Cardiac fibroblast (primary cell): Measurements from ENCODE around the gene GAN.

Experiments used
- DNase-seq, 2 donors: peaks; one replicate each; pipeline versions ENCODE4 v3.0.0 to v3.0.0-alpha.2; 2010; ENCODE audit warnings: low read depth in 2 of 2
- H3K4me3 ChIP-seq, 2 donors: replicated peaks in 1 of 2; 1 replicate in 1 of 2; 2 replicates in 1 of 2; pipeline ENCODE4 v1.5.1; 2011; ENCODE audit warnings: low read depth in 2 of 2, low read length in 2 of 2, mild to moderate bottlenecking in 2 of 2, moderate library complexity in 1 of 2
- TF ChIP-seq, protein P1 (sequence below): IDR thresholded peaks from one replicate; pipeline ENCODE4 v1.5.1; 2011; ENCODE audit warnings: low read depth, mild to moderate bottlenecking, low read length, inconsistent platforms

The GAN gene, protein sequence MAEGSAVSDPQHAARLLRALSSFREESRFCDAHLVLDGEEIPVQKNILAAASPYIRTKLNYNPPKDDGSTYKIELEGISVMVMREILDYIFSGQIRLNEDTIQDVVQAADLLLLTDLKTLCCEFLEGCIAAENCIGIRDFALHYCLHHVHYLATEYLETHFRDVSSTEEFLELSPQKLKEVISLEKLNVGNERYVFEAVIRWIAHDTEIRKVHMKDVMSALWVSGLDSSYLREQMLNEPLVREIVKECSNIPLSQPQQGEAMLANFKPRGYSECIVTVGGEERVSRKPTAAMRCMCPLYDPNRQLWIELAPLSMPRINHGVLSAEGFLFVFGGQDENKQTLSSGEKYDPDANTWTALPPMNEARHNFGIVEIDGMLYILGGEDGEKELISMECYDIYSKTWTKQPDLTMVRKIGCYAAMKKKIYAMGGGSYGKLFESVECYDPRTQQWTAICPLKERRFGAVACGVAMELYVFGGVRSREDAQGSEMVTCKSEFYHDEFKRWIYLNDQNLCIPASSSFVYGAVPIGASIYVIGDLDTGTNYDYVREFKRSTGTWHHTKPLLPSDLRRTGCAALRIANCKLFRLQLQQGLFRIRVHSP

DNA sequence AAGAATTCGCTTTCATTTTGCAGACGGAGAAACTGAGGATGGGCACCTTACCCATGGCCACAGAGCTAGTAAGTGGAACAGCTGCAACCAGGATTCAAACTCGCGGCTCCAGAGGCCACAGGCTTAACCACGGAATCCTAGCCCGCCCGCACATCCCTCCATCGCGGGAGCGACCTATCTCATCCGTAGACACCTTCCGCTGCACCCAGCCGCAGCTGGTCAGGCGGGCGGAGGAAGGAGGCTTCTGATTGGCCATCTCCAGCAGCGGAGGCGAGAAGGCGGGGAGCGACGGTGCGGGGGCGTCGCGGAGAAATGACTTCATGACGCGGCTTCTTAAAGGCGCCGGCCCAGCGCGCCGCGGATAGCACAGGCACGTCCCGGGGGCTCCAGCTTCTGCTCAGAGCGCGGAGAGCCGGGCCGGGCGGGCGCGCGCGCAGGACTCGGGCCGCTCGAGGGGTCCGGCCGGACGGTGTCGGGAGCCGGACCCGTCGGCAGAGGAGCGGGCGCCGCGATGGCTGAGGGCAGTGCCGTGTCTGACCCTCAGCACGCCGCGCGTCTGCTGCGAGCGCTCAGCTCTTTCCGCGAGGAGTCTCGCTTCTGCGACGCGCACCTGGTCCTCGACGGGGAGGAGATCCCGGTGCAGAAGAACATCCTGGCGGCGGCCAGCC lies at the start of gene GAN:
Gene GAN, plus strand, starts transcription at position 360 of the 668 bp plus-strand sequence. Its CDS starts 152 bp downstream, at position 512.
- peak within 1 kb of the TSS; percentile 84 to 90 for H3K4me3 ChIP-seq
- DNase-seq, result peak; percentile 97
- TF ChIP-seq, protein P1, sequence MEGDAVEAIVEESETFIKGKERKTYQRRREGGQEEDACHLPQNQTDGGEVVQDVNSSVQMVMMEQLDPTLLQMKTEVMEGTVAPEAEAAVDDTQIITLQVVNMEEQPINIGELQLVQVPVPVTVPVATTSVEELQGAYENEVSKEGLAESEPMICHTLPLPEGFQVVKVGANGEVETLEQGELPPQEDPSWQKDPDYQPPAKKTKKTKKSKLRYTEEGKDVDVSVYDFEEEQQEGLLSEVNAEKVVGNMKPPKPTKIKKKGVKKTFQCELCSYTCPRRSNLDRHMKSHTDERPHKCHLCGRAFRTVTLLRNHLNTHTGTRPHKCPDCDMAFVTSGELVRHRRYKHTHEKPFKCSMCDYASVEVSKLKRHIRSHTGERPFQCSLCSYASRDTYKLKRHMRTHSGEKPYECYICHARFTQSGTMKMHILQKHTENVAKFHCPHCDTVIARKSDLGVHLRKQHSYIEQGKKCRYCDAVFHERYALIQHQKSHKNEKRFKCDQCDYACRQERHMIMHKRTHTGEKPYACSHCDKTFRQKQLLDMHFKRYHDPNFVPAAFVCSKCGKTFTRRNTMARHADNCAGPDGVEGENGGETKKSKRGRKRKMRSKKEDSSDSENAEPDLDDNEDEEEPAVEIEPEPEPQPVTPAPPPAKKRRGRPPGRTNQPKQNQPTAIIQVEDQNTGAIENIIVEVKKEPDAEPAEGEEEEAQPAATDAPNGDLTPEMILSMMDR, result no peak

DNA sequence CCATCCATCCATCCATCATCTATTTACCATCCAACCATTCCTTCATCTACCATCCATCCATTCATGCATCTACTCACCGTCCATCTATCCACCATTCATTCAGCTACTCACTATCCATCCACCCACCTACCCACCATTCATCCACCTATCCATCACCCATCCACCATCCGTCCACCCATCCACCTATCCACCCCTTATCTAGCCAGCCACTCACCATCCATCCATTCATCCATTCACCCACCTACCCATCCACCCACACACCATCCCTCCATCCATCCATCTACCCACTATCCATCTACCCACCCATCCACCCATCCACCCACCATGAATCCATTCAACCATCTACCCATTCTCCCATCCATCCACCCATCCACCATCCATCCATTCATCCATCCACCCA lies 49.7 kb upstream of the GAN start:
- H3K4me3 ChIP-seq, result no peak overlapping the region
- TF ChIP-seq, protein P1, result no peak
- no peak for DNase-seq

DNA sequence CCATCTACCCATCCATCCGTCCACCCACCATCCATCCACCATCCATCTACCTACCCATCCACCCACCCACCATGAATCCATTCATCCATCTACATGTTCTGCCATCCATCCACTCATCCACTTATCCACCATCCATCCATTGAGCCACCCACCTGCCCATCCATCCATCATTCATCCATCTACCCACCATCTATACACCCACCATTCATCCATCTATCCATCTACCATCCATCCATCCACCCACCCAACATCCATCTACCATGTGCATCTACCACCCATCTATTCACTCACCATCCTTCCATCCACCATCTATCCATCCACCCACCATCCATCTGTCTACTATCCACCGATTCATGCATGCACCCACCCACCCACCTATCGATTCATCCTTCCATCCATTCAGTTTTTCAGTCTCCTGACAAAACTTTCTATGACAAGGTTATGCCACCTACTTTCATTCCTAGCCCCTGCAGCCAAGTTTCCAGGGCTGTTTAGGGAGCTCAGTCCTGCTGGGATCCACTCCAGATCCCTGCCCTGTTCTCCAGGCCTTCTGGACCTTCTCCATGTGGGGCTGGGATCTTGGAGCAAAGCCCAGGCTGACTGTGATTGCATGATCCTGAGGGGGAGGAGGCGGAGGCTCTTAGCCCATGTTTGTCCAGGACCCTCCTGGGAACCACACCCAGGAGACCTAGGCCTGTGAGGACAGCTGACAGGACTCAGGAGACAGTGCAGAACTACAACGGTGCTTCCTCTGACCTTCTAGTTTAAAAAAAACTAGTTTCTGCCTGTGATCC lies 48.9 kb upstream of the GAN start:
- no peak overlapping the region for H3K4me3 ChIP-seq
- TF ChIP-seq, protein P1, result no peak
- peak in 1 of 2 donors; percentile 90 for DNase-seq

DNA sequence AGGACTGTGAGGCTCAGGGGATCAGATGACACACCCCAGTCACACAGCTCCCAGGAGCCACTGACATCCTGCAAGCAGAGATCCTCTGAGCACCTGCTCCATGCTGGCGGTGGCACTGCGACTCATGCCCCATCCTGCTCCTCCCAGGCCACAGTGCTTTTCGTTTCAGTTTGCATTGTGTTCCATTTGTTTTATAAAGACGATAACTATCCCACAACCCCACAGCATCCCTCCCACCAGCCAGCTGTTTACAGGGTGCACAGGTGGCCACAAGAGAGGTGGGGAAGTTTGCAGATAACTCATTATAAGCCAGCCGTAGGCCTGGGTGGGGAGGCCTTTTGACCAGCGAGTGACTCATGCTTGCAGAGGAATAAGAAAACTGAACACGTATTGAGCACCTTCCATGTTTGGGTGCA lies 48.1 kb upstream of the GAN start:
- TF ChIP-seq, protein P1, result no peak
- DNase-seq, result no peak
- no peak overlapping the region for H3K4me3 ChIP-seq

DNA sequence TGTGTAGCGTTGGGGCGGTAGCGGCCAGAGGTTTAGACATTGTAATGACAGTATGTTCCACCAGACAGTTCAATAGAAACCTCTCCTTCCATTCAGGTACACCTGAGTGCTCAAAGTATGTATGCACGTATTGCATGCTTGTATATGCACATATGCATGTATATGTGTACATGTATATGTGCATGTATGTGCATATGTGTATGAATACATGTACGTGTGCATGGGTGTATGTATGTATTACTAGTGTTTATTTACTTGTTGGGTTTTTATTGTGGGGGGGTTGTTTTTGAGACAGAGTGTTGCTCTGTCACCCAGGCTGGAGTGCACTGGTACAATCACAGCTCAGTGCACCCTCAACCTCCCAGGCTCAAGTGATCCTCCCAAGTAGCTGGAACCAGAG lies 46.3 kb upstream of the GAN start:
- no peak overlapping the region for H3K4me3 ChIP-seq
- no peak for DNase-seq
- TF ChIP-seq, protein P1, result no peak

DNA sequence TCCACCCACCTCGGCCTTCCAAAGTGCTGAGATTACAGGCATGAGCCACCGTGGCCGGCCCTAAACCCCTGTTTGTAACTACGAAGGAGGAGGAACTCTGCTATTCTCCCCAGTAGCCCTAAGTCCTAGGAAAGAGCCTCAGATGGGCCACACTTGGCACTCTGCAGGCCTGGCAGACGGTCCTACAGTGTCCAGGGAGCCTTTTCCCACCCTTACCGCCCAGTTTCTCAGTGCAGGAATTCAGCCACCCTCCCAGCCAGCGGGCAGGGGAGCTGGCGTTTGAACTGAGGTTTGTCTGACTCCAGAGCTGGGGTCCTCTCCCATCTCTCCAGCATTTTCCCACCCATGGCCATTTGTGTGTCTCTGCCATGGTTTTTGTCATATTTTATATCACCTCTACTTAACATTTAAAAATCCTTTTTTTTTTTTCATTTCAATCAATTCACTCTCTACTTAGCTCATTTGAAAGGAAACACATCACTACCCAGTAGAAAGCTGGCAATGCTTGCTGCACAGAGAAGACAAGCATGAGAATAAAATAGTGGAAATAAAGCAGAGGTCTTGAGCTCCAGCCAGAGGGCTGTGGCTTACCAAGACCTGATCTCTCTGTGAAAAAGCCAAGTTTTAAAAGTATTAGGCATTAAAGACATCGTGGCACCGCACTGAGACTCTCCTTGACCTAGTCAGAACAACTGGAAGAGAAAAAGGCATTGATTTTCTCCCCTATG lies 41.4 kb upstream of the GAN start:
- no peak overlapping the region for H3K4me3 ChIP-seq
- TF ChIP-seq, protein P1, result no peak
- peak in 1 of 2 donors; percentile 38 for DNase-seq
